Hypothalamus (tissue), 51 donors: ENCODE data around the gene C13orf46.

Experiments used
- DNase-seq, 51 donors: peaks; one replicate each; lab custom pipeline; 2025; lab: John Stamatoyannopoulos, UW

Gene C13orf46

GRCh38 chr13:113958373-113958772 is 15.5 kb downstream of the C13orf46 start:
- DNase-seq = no peak

- DNase-seq = no peak
These were observed 17.3 kb downstream of the C13orf46 start for GRCh38 chr13:113956571-113956970.

GRCh38 chr13:113955691-113956090 is 18.2 kb downstream of the C13orf46 start:
- DNase-seq = no peak

- DNase-seq = no peak
These were observed 18.6 kb downstream of the C13orf46 start for GRCh38 chr13:113955235-113955634.

GRCh38 chr13:113954046-113954835 is 19.6 kb downstream of the C13orf46 start:
- DNase-seq = no peak

GRCh38 chr13:113953561-113953960 is 20.3 kb downstream of the C13orf46 start:
- DNase-seq = no peak

- DNase-seq = no peak
These were observed 20.8 kb downstream of the C13orf46 start for GRCh38 chr13:113952983-113953520.

- DNase-seq = no peak
These were observed 21.5 kb downstream of the C13orf46 start for GRCh38 chr13:113952151-113952982.

GRCh38 chr13:113951246-113951999 is 22.5 kb downstream of the C13orf46 start:
- DNase-seq = peak in 45 of 51 donors; percentile 12 to 85 (median 66)

GRCh38 chr13:113950451-113951245 is 23.2 kb downstream of the C13orf46 start:
- DNase-seq = no peak

GRCh38 chr13:113949546-113949945 is 24.3 kb downstream of the C13orf46 start:
- DNase-seq = no peak

GRCh38 chr13:113948034-113948742 is 25.7 kb downstream of the C13orf46 start:
- DNase-seq = no peak

- DNase-seq = peak in 34 of 51 donors; percentile 9 to 68 (median 28)
These were observed 26.4 kb downstream of the C13orf46 start for GRCh38 chr13:113947311-113948033.

GRCh38 chr13:113946409-113947181 is 27.3 kb downstream of the C13orf46 start:
- DNase-seq = no peak

- no peak for DNase-seq
These were observed 27.9 kb downstream of the C13orf46 start for GRCh38 chr13:113945857-113946408.

GRCh38 chr13:113943821-113944565 is 29.9 kb downstream of the C13orf46 start:
- DNase-seq = peak in 1 of 51 donors; percentile 15
